GM21526 (cell line): Measurements from ENCODE around the gene CEP120.
A peak's percentile ranks its signal among the peaks of the same experiment; 100 is the strongest.
"Not testable (repeated sequence)": the region's sequence is repeated elsewhere in the genome, so short reads cannot be mapped to it uniquely, and the experiment has no call there.

Experiments used
- ATAC-seq: cut with Tn5 transposase; IDR thresholded peaks from one replicate; pipeline ENCODE4 v1.9.1; 2021; ENCODE audit warnings: moderate library complexity; ENCODE audit not compliant: unreplicated experiment, low FRiP score

Gene CEP120

GRCh38 chr5:123423278-123424149 is at the start of gene CEP120:
TSS of gene CEP120 (minus strand) at chr5:123423403. CDS start at chr5:123422998, 405 bp downstream.
- peak; percentile 98 for ATAC-seq

GRCh38 chr5:123472150-123472924 is 49.1 kb upstream of the CEP120 start:
- no peak for ATAC-seq

- no peak for ATAC-seq
Measured at GRCh38 chr5:123471385-123471784, 48.2 kb upstream of the CEP120 start.

GRCh38 chr5:123466839-123467238 is 43.6 kb upstream of the CEP120 start:
- not testable (repeated sequence) for ATAC-seq

- ATAC-seq, result no peak
Measured at GRCh38 chr5:123460296-123460729, 37.1 kb upstream of the CEP120 start.

GRCh38 chr5:123458994-123459393 is 35.8 kb upstream of the CEP120 start:
- not testable (repeated sequence) for ATAC-seq

GRCh38 chr5:123456242-123456641 is 33.0 kb upstream of the CEP120 start:
- no peak for ATAC-seq

GRCh38 chr5:123455640-123456039 is 32.4 kb upstream of the CEP120 start:
- ATAC-seq, result peak; percentile 97

- peak; percentile 43 for ATAC-seq
Measured at GRCh38 chr5:123455095-123455494, 31.9 kb upstream of the CEP120 start.

GRCh38 chr5:123454259-123454911 is 31.2 kb upstream of the CEP120 start:
- no peak for ATAC-seq

- ATAC-seq, result no peak
Measured at GRCh38 chr5:123452401-123452800, 29.2 kb upstream of the CEP120 start.

GRCh38 chr5:123451047-123451446 is 27.8 kb upstream of the CEP120 start:
- ATAC-seq, result no peak

- ATAC-seq, result no peak
Measured at GRCh38 chr5:123450640-123451039, 27.4 kb upstream of the CEP120 start.

GRCh38 chr5:123450114-123450513 is 26.9 kb upstream of the CEP120 start:
- ATAC-seq, result no peak

- no peak for ATAC-seq
Measured at GRCh38 chr5:123449424-123449974, 26.3 kb upstream of the CEP120 start.

GRCh38 chr5:123448743-123449142 is 25.5 kb upstream of the CEP120 start:
- ATAC-seq, result no peak

- ATAC-seq, result peak; percentile 88
Measured at GRCh38 chr5:123448017-123448617, 24.9 kb upstream of the CEP120 start.

- ATAC-seq, result no peak
Measured at GRCh38 chr5:123444016-123444415, 20.8 kb upstream of the CEP120 start.

GRCh38 chr5:123441408-123441807 is 18.2 kb upstream of the CEP120 start:
- no peak for ATAC-seq

GRCh38 chr5:123440456-123441181 is 17.4 kb upstream of the CEP120 start:
- no peak for ATAC-seq
